Fibroblast of skin of left biceps (primary cell): ENCODE results near the gene SCN2A.

Source experiments
- DNase-seq, 2 experiments: peaks; one replicate each; pipeline ENCODE4 v3.0.0-alpha.2; 2013; ENCODE audit warnings: low read depth in 2 of 2

The SCN2A gene

DNA sequence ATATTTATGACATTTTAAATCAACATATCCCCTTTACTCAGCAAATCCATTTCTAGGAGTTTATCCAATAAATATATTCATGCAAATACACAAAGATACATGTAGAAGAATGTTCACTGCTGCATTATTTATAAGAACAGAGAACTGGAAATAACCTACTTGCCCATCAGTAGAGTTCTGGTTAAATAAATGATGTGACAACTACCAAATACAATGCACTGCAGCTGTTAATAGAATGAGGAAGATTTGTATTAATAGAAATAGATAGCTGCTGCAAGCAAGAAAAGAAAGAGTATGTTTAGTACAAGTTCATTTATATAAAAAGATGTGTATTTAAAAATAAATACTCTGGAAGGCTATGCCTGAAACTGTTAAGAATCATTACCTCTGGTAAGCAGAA is 181.0 kb downstream of the SCN2A start:
- no peak for DNase-seq

DNA sequence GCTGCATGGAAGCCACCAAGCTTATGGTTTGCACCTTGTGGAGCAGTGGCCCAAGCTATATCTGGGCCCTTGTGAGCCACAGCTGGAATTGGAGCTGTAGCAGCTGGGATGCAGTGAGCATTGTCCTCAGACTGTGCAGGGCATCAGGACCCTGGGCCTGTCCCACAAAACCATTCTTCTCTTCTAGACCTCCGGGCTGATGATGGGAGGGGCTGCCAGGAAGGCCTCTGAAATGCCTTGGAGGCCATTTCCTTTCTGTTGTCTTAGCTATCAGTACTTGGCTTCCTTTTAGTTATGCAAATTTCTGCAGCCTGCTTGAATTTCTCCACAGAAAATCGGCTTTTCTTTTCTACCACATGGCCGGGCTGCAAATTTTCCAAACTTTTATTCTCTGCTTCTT is 183.9 kb downstream of the SCN2A start:
- no peak for DNase-seq

DNA sequence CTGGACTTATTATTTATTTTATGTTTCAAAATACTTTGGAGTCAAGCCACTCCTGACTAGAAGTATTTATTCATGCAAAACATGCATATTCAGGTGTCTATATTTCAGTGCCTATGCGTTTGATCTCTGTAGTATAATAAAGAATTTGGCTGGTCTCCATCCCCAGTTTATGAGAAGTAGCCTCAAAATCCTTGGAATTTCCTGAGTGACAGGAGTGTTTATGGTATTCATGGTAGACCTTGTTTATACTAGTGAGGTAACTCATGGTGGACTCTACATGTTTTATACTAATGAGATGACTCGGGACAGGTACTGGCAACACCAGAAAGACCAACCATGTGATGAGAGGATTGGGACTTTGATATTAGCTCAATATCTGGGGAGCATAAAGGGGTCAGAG is 186.3 kb downstream of the SCN2A start:
- DNase-seq: no peak

GRCh38 chr2:165427686-165428085 is 188.5 kb downstream of the SCN2A start:
- no peak for DNase-seq

GRCh38 chr2:165428926-165429325 is 189.7 kb downstream of the SCN2A start:
- no peak for DNase-seq

DNA sequence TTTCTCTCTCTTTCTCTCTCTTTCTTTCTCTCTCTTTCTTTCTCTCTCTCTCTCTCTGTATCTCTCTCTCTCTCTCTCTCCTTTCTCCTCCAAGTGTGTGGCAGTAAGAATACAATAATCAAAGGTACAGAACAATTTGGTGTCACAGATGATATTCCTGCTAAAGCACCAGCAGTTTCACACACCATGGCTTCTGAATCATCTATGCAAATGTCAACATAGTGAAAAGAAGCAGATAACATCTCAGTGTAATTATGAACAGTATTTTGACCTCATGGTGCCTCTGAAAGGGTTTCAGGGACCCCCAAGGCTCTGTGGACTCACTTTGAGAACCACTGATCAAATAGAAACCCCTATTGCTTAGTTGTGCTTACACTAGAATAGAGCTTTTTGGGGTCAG is 191.8 kb downstream of the SCN2A start:
- DNase-seq: no peak

DNA sequence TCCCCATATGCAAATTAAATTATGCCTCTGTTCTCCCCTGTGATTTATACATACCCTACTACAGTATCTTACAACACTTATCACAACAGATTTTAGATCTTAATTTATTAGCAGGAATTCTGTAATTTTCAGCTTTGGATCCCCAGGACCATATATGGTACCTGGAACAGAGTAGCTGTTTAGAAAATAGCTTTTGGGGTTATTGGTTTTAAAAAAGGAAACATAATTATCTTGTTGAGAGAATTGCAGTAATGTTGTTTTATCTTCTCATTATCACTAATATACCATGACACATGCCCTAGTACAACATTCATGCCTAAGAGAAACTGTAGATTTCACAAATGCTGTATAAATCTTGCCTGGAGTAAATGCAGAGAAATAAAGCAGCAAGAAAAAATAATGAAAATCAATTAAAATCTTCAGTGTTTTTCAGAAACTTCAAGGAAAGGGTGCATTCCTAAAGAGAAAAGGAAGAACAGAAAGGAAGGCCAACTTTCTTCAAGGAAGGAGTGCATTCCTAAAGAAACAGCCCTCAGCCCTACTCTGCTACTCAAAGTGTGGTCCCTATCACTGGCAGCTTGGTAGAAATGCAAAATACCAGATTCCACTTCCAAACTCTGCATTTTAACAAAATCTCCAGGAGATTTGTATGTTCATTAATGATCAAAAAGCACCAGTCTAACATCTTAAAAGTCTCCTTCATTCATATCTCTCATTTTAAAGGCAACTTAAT is 193.2 kb downstream of the SCN2A start:
- no peak for DNase-seq

- DNase-seq: no peak
Measured at GRCh38 chr2:165434865-165435496, 195.8 kb downstream of the SCN2A start.

DNA sequence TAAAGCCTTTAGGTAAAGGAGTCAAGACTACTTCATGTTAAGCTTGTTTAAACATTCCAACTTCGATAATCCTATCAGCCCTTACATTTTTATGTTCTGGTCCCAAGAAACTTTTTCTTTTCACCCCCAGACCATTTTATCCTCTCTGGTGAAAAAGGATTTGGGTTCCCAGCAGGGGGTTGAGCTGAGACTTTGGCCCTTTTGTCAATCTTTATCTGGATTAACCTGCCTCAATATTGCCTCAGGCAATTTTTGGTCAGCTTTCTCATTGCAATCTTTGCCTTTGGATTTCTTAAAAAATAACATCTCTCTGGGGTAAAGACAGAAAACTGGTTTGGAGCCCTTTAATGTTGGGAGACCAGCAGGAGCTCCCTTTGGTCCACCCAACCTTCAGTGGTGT is 196.4 kb downstream of the SCN2A start:
- DNase-seq: no peak

- DNase-seq: no peak
Measured at GRCh38 chr2:165436559-165436958, 197.3 kb downstream of the SCN2A start.

DNA sequence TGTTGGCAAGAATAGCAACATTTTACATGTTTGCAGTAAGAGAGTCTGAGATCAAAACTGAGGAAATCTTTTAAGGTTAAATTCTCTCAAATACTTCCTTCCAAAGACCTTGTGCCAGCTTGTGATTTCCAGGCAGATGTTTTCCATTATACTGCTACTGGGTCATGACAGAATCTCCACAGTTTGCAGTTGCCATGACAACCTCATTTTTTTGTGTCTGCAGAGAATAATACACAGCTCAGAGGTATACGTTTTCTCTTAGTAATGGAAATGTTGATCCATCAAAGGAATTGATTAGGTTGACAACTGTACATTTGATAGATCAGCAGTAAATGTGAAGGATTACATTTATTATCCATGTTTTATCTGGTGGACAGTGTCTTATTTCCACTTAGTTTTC is 201.2 kb downstream of the SCN2A start:
- peak; percentile 64 to 67 for DNase-seq
